ENCODE data around the gene DBET.
"Not testable (repeated sequence)": the region's sequence is repeated elsewhere in the genome, so short reads cannot be mapped to it uniquely, and the experiment has no call there.

Gene DBET

DNA sequence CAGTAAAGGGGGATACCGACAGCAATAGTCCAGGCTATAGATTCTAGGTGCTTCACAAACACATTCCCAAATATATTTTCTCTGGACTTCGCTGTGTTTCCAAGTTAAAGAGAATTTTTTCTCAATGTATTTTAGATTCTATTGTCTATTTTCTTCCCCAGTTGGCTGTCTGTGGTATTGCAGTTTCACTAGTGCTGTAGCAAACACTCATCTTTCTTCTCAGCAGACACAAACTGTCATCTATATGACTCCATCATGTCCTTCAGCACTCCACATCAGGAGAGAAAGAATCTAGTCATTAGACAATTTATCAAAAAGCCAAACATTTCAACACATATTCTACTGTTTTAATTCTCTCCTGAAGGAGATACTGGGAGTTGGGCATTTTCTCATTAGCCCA, at the start of gene DBET:
DBET (plus strand) TSS at position 161 of the 400 bp plus-strand sequence.
- not testable (repeated sequence) for DNase-seq (ENCODE audit: low read depth, low spot score)

DNA sequence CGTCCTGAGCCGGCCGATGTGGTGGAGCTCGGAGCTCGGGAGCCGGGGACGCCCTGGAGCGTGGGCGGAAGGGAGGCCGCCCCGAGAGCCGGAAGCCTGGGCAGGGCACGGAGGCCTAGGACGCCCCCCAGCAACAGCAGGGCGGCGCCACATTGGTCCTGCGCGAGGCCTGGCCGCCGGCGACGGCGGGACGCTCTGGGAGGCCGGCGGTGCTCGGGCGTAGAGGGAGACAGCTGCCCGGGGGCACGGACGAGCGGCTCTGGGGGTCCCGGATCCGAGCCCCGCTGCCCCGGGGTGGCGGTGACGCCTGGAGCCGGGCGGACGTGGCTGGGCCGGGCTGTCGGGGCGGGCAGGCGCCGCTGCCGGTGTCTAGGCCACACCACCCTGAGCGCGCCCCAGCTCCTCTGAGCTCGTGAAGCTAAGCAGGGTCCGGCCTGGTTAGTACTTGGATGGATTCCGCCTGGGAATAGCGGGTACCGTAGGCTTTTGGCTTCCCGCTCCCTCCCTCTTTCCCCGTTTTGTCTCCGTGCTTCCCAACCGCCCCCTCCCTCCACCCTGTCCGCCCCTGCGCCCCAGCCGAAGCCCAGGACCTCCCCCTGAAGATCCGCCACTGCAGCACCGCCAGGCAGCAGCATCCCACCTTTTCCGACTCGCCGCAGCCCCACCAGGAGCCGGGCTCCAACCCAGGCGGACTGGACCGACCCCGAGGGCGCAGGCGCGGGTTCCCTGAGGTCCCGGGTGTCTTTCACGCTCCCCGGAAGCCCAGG, 49.3 kb upstream of the DBET start:
- no peak for DNase-seq (ENCODE audit: low read depth, low spot score)

DNA sequence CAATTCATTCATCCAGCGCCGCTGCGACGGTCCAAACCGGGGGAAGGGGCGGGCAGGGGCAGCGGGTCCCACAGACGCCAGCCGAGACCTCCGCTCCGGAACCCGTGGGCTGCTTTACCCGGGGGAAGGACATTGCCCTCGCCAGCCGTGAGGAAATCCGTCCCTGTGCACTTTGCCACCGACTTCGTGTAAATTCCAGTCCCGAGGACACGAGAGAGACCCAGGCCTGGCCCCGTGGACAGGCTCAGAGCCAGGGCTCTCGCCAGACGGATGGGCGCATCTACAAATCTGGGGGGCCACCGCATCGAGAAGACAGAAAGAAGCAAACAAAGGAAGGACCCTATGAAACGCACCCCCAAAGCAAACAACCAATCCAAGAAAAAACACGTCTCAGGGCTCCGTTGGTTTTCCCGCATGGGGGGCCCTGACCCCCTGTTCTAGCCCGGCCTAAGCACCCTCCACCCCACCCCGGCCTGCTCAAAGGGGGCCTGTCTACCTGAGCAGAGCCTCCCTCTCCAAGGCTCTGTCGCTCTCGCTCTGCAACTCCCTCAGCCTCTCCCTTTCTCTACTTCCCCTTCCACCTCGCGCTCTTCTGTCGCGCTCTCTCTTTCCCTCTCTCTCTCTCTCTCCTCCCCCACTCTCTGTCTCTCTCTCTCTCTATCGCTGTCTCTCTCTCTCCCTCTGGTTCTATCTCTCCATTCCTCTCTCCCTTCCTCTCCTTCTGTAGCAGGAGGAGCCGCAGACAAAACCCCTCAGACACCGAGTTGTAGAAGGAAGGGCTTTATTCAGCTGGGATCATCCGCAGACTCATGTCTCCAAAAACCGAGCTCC, 48.5 kb upstream of the DBET start:
- DNase-seq (ENCODE audit: low read depth, low spot score), result no peak

DNA sequence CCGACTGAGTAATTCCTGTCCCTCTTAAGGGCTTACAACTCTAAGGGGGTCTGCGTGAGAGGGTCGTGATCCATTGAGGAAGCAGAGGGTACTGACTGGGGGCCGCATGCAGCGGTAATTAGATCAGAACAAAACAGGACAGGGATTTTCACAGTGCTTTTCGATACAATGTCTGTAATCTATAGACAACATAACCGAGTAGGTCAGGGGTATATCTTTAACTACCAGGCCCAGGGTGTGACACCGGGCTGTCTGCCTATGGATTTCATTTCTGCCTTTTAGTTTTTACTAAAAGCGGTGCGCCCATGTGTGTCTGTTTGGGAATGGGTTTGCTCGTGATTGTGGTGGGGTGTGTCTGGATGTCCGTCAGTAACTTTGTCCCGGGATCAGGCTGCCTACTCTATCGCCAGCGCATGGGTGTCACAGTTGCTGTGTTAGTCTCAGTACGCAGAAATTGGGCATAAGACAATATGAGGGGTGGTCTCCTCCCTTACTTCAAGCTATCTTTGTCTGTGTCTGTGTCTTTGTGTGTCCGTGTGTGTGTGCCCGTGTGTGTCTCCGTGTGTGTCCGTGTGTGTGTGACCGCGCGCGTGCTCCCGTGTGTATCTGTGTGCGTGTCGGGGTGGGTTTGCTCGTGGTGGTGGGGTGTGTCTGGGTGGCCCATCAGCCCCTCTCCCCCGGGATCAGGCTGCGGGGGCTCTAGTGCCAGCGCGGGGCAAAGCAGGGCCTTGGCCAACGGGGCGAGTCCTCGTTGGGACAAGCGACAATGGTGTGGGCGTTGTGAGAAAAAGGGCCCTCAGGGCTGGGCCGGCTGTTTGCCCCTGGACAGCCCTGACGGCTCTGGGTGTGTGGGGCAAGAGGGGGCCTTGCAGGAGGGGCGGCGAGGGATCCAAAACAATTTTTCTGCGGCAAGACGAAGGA, 47.7 kb upstream of the DBET start:
- DNase-seq (ENCODE audit: low read depth, low spot score), result no peak

DNA sequence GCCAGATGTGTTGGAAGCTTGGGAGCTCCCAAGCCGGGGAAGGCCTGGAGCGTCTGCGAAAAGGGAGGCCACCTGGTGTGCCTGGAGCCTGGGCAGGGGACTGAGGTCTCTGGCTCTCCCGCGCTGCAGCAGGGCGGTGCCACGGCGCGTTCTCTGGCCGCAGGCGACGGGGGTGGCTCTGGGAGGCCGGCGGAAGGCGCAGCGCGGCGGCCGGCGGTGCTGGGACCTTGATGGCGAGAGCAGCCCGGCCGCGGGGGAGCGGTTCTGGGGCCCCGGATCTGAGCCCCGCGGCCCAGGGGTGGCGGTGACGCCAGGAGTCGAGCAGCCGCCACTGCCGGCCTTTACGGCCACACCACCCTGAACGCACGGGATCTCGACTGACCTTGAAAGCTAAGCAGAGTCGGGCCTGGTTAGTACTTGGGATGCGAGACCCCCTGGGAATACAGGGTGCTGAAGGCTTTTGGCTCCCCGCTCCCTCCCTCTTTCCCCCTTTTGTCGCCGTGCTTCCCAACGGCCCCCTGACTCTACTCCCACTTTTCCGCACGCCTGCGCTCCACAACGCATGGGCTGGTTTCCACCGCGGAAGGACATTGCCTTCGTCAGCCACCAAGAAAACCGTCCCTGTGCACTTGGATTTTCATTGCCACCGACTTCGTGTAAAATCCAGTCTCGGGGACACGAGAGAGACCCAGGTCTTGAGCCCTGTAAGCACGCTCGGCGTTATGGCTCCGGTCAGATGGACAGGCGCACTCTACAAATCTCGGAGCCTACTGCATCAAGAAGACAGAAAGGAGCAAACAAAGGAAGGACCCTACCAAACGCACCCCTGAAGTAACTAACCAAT, 46.7 kb upstream of the DBET start:
- no peak for DNase-seq (ENCODE audit: low read depth, low spot score)

DNA sequence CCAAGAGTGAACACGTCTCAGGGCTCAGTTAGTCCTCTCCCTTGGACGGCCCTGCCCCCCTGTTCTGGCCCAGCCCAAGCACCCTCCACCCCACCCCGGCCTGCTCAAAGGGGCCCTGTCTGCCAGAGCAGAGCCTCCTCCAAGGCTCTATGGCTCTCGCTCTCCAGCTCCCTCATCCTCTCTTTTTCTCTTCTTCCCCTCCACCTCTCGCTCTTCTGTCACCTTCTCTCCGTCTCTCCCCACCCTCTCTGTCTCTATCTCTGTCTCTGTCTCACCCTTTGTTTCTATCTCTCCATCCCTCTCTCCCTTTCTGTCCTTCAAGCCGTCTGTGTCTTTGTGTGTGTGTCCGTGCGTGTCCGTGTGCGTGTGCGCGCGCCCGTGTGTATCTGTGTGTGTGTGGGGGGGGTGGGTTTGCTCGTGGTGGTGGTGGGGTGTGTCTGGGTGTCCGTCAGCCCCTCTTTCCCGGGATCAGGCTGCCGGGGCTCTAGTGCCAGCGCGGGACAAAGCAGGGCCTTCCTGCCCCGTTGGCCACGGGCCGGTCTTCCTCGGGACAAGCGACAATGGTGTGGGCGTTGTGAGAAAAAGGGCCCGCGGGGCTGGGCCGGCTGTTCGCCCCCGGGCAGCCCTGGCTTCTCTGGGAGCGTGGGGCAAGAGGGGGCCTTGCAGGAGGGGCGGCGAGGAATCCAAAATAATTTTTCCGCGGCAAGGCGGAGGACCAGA, 45.9 kb upstream of the DBET start:
- no peak for DNase-seq (ENCODE audit: low read depth, low spot score)

DNA sequence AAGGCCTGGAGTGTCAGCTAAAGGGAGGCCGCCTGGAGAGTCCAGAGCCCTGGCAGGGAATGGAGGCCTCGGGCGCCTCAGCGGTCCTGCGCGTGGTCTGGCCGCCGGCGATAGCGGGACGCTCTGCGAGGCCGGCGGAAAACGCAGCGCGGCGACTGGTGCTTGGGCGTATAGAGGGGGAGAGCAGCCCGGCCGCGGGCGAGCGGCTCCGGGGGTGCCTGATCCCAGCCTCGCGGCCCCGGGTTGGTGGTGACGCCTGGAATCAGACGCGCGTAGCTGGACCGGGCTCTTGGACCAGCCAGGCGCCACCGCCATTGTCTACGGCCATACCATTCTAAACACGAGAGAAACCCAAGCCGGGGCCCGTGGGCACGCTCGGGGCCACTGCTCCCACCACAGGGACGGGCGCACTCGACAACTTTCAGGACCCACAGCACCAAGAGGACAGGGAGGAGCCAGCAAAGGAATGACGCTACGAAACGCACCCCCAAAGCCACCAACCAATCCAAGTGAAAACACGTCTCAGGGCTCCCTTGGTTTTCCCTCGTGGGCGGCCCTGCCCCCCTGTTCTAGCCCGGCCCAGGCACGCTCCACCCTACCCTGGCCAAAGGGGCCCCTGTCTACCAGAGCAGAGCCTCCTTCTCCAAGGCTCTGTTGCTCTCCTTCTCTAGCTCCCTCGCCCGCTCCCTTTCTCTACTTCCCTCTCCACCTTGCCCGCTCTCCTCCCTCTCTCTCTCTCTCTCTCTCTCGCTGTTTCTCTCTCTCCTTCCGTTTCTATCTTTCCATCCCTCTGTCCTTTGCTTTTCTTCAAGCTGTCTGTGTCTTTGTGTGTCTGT, 45.1 kb upstream of the DBET start:
- no peak for DNase-seq (ENCODE audit: low read depth, low spot score)

DNA sequence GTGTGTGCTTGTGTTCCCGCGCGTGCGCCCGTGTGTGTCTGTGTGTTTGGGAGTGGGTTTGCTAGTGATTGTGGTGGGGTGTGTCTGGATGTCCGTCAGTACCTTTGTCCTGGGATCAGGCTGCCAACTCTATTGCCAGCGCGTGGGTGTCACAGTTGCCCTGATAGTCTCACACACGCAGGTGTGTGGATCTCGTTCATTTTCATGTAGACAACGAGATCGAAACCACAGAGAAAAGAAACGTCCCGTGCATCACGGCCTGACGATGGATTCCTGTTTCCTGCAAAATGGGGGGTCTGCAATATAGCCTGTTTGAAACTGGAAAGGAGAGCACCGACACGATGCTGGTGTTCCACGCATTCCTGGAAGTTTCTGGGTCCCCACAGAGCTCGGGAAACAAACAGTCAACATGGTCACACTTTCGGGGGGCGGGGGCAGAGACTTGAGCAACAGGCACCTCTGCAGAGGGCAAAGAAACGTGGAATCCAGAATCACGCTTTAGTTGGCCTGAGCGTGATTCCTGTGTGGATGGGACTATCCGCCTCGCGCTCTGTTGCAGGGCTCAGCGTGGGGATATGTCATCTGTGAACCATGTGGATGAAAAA, 44.3 kb upstream of the DBET start:
- DNase-seq (ENCODE audit: low read depth, low spot score), result not testable (repeated sequence)

DNA sequence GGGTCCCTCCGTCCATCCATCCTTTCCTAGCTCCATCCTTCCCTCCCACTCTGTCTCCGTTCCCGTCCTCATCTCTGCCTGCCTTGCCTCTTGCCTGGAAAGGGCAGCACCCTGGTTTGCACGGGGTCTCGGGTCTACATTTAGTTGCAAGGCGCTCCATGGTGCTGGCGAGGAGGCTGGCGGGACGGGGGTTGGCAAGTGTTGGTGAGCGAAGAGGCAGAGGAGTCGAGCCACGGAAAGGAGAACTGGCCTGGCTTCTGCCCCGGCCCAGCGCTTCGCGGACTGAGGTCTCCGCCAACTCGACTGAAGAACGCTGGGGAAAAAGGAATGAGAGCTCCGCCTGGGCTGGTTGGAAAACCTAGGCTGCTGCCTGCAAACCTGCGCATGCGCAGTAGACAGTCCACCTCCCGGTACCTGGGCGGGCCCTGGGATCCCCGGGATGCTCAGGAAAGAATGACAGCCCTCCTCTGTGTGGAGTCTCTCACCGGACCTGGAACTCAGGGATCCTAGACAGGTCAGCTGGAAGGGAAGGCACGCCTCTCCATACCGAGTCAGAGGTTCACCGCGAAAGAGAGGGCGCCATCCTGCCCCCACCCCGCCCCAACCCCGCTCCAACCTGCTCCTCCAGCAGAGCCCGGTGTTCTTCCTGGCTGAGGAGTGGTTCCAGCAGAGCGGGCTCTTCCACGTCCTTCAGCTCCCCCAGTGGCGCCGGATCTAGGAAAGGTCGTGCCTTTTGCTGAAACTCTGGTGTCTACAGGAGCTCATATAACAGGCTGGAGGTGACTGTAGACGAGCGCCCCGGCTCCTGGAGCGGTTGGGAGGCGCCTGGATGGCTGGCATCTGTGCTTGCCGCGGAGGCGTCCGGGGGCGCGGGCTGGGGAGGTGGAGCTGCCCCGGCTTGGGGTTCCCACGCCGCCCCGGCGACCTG, 43.2 kb upstream of the DBET start:
- no peak for DNase-seq (ENCODE audit: low read depth, low spot score)

DNA sequence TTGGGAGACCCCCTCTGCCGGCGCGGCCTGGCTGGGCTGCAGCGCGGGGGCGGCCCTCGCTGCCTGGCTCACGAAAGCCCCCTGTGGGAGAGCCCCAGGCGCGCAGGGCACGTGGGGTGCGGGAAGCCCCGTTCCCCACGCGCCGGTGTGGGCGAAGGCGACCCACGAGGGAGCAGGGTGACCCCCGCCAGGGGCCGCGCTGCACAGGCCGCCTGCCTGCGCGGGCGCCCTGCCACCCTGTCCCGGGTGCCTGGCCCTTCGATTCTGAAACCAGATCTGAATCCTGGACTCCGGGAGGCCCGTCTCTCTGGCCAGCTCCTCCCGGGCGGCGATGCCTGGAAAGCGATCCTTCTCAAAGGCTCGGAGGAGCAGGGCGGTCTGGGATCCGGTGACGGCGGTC, 42.3 kb upstream of the DBET start:
- DNase-seq (ENCODE audit: low read depth, low spot score), result not testable (repeated sequence)

DNA sequence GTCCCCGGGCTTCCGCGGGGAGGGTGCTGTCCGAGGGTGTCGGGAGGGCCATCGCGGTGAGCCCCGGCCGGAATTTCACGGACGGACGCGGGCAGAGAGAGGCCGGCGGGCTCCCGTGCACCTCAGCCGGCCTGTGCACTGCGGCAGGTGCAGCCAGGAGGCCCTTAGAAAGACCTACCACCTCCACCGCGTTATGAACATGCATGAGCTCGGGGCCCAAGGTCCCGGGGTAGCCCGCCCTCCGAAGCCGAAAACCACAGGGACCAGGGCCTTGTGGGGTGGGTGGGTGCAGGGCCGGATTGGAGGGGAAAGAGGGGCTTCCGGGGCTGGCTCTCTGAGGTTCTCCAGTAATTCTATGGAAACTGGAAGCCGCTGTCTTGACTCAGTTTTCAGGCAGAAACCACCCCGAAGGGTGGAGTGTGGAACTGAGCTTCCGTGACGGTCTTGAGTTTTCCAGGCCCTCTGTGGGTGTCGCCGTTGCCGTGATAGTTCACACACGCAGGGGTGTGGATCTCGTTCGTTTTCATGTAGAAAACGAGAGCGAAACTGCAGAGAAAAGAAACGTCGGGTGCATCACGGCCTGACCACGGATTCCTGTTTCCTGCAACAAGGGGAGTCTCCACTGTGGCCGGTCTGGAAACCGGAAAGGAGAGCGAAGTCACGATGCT, 41.6 kb upstream of the DBET start:
- not testable (repeated sequence) for DNase-seq (ENCODE audit: low read depth, low spot score)

DNA sequence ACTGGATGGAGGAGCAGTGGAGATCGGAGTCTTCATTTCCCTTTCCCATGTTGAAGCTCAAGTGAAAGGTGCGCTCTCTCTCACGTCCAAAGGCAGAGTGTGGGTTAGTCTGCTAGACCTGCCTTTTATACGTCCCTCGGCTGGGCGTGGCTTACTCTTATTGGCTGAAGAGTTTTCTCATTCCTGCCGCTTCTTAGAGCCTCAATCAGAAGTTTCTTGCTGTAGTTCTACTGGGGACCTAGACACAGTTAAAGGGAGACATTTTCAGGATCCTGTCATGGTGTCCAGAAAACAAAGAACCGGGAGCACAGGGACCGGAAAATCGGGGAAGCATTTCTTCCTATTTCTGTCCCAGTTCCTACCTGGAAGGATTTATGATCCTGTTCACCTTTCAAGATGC, 37.1 kb upstream of the DBET start, which contains the start of gene FRG2:
FRG2 (minus strand) TSS at position 101 of the 400 bp plus-strand sequence; CDS start at position 49, 52 bp downstream.
- not testable (repeated sequence) for DNase-seq (ENCODE audit: low read depth, low spot score)

DNA sequence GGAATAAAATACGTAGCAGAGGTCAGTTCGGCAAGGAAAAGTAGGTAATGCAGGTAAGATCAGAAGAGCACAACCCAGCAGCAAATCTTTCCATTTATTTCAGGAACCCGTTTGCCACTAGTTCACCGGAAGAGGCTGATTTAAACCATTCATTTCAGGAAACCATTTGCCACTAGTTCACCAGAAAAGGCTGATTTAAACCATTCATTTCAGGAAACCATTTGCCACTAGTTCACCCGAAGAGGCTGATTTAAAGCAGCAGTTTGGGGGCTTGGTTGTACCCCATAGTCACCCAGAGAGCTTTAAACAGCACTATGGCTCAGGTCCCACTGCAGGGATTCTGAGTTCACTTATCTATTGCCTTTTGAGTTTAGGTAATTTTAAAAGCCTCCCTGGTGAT, 33.0 kb upstream of the DBET start:
- DNase-seq (ENCODE audit: low read depth, low spot score), result not testable (repeated sequence)

DNA sequence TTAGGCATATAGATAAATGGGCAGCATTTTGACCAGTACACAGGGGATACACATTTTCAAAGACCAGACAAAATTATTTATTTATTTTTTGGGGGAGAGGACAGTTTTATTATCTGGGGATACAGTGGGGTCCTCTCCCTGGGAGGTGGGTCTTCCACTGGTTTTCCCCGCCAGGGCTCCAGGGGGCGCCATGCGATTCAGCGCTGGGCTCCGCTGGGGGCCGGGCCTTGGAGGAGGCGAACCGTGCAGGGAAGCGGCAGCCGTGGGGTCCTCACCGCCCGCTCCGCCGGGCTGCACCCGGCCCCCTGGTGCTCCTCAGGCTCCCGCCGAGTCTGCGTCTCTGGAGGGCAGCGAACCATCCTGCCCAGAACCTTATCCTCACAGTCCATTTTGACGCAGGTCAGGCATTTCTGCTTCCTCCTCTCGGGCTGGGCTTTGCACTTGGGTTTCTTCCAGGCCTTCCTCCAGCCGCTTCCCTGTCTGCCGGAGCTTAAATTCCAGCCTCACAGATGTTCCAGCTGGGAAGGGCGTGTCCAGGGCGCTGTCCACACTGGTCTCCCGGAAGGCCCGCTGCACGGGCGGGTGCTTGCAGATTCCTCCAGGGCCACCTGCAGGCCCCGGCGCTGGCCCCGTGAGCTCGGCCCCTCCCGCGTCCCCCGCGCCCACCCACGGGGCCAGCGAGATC, 26.5 kb upstream of the DBET start:
- DNase-seq (ENCODE audit: low read depth, low spot score), result not testable (repeated sequence)

DNA sequence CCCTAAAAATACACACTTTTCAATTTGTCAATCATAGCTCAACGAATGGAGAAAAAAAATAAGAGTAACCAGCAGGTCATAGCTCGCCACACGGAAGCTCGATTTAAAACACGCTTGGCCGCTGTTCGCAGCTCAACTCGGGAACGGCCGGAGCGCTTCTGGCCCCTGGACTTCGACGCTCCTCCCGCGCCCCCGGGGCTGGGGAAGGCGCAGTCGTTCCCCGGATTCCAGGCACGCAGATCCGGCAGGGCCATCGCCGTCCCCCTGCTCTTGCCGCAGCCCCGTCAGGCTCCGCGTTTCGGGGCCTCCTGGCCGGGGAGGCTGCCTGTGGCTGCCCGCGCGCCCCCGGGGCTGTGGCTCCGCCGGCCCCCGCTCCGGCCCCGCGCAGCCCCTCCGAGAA, 23.4 kb upstream of the DBET start:
- DNase-seq (ENCODE audit: low read depth, low spot score), result not testable (repeated sequence)

DNA sequence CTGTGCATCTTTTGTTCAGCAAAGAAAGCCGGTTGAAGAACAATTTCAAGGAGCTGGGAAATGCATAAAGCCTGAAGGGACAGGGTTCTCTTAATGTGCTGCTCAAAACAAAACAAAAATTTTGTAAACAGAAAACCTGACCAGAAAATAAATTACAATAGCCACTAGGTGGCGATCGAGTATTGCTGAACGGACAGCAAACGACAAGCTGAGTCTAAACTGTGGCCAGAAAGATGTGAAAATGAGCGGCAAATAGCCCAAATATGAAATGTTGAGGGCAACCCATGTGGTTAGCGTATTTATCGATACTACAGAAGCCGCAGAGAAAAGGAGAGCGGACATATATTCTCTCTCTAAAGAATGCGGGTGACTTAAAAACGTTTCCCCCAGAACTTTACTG, 16.7 kb upstream of the DBET start:
- not testable (repeated sequence) for DNase-seq (ENCODE audit: low read depth, low spot score)

Data from activated naive CD8-positive, alpha-beta T cell treated with anti-CD3 and anti-CD28 coated beads, Interleukin-2, amount 50 U/mL, for 16 hours (primary cell).